ENCODE results near the gene TOGARAM2.

DNA sequence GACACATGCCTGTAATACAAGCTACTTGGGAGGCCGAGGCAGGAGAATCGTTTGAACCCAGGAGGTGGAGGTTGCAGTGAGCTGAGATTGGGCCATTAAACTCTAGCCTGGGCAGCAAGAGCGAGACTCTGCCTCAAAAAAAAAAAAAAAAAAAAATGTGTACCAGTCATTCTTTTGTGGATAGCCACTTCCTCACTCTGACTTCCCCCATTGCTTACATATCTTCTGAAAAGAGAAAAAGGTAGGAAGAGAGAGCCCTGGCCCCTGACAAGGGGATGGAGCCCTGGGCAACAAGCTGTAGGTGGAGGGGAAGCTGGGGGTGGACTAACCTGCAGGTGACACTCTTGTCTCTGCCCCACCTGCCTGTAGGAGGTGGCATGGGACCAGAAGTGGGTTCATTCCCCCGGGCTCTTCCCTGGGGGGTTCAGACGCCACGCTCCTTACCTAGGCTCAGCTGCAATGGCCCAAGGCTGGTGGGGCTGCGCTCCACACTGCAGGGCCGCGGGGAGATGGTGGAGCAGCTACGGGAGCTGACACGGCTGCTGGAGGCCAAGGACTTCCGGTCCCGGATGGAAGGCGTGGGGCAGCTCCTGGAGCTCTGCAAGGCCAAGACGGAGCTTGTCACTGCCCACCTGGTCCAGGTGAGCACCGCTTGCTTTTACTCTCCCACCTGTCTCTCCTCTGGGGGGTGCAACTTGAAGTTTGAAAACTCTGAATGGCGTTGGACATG is 54.1 kb downstream of the TOGARAM2 start:
- TF ChIP-seq FOXM1 (IDR thresholded peaks at IDR 0.05; ENCODE audit: low read depth, low read length) (no peak), NFIC (IDR thresholded peaks at IDR 0.05; ENCODE audit: low read depth, low read length) (no peak), POLR2A (IDR thresholded peaks at IDR 0.05; ENCODE audit: low read depth, low read length) (no peak), NR2C2 (IDR thresholded peaks at IDR 0.05; ENCODE audit: borderline replicate concordance, control insufficient read depth, insufficient read length, low read depth) (no peak), MYB (IDR thresholded peaks at IDR 0.05; ENCODE audit: borderline replicate concordance, low read depth, low read length) (no peak), BACH1 (IDR thresholded peaks at IDR 0.05; ENCODE audit: borderline replicate concordance) (no peak), FOS (IDR thresholded peaks at IDR 0.05; ENCODE audit: borderline replicate concordance, extremely low read depth, insufficient read length) (no peak), BRCA1 (IDR thresholded peaks at IDR 0.05; ENCODE audit: low read depth, low read length) (no peak)
- TF ChIP-seq, protein P1, sequence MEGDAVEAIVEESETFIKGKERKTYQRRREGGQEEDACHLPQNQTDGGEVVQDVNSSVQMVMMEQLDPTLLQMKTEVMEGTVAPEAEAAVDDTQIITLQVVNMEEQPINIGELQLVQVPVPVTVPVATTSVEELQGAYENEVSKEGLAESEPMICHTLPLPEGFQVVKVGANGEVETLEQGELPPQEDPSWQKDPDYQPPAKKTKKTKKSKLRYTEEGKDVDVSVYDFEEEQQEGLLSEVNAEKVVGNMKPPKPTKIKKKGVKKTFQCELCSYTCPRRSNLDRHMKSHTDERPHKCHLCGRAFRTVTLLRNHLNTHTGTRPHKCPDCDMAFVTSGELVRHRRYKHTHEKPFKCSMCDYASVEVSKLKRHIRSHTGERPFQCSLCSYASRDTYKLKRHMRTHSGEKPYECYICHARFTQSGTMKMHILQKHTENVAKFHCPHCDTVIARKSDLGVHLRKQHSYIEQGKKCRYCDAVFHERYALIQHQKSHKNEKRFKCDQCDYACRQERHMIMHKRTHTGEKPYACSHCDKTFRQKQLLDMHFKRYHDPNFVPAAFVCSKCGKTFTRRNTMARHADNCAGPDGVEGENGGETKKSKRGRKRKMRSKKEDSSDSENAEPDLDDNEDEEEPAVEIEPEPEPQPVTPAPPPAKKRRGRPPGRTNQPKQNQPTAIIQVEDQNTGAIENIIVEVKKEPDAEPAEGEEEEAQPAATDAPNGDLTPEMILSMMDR (IDR thresholded peaks at IDR 0.05 in 2 of 3, conservative IDR thresholded peaks at IDR 0.05 in 1 of 3; ENCODE audit: control insufficient read depth in 2 of 3, extremely low read depth in 1 of 3, insufficient read depth in 1 of 3, low read depth in 3 of 3, low read length in 3 of 3) = no peak
